Keratinocyte (primary cell): ENCODE data around the gene AJM1. TPM values are rescaled to one million over a fixed set of nuclear protein-coding genes. Genes with fewer than 3 reads are reported as not detected.

Source experiments
- DNase-seq: peaks from one replicate; pipeline ENCODE4 v3.0.0-alpha.2; 2011; ENCODE audit warnings: low read depth, missing footprints, low spot score
- FAIRE-seq: peaks from 2 replicates; lab custom pipeline; 2011; peaks lifted over from hg19 to GRCh38; lab: Jason Lieb, UNC
- H2AFZ ChIP-seq: 2 replicates; pipeline ENCODE4 v1.6.0; 2012; ENCODE audit warnings: low read length, control low read depth, inconsistent platforms; ENCODE audit not compliant: control insufficient read depth
- H3K27ac ChIP-seq: 2 replicates; pipeline ENCODE4 v1.5.1; 2011; ENCODE audit warnings: low read length; ENCODE audit not compliant: control insufficient read depth, insufficient read depth
- H3K27me3 ChIP-seq: 3 replicates; pipeline ENCODE4 v1.6.0; 2011; ENCODE audit warnings: low read length; ENCODE audit not compliant: control insufficient read depth, insufficient read depth; ENCODE audit errors: extremely low read depth
- H3K36me3 ChIP-seq, 2 experiments: 2 replicates in 1 of 2; 3 replicates in 1 of 2; pipeline ENCODE4 v1.5.1; 2011; ENCODE audit warnings: low read length in 2 of 2, mild to moderate bottlenecking in 1 of 2; ENCODE audit not compliant: control insufficient read depth in 2 of 2, insufficient read depth in 2 of 2; ENCODE audit errors: extremely low read depth in 1 of 2
- H3K4me1 ChIP-seq: 3 replicates; pipeline ENCODE4 v1.5.1; 2011; ENCODE audit warnings: low read length; ENCODE audit not compliant: control insufficient read depth, insufficient read depth; ENCODE audit errors: extremely low read depth
- H3K4me2 ChIP-seq: 3 replicates; pipeline ENCODE4 v1.6.0; 2011; ENCODE audit warnings: low read depth, low read length; ENCODE audit not compliant: control insufficient read depth, insufficient read depth; ENCODE audit errors: extremely low read depth
- H3K4me3 ChIP-seq, 3 experiments: fragments of 200-600 bp in 1 of 3; sonication (generic) in 1 of 3; 2 replicates in 2 of 3; 3 replicates in 1 of 3; pipeline ENCODE4 v1.5.1; 2011 to 2016; ENCODE audit warnings: low read length in 3 of 3, mild to moderate bottlenecking in 3 of 3, control low read depth in 2 of 3, inconsistent platforms in 1 of 3, low read depth in 1 of 3, mixed read lengths in 1 of 3, mixed run types in 1 of 3, moderate library complexity in 1 of 3; ENCODE audit not compliant: control insufficient read depth in 2 of 3, insufficient read depth in 2 of 3; ENCODE audit errors: extremely low read depth in 1 of 3
- H3K79me2 ChIP-seq: 2 replicates; pipeline ENCODE4 v1.6.0; 2012; ENCODE audit warnings: low read length; ENCODE audit not compliant: control insufficient read depth, insufficient read depth
- H3K9ac ChIP-seq: 3 replicates; pipeline ENCODE4 v1.6.0; 2011; ENCODE audit warnings: low read length; ENCODE audit not compliant: control insufficient read depth, insufficient read depth; ENCODE audit errors: extremely low read depth
- H3K9me1 ChIP-seq: 3 replicates; pipeline ENCODE4 v1.6.0; 2011; ENCODE audit warnings: low read length; ENCODE audit not compliant: control insufficient read depth, insufficient read depth; ENCODE audit errors: extremely low read depth
- H3K9me3 ChIP-seq: 2 replicates; pipeline ENCODE4 v1.5.1; 2012; ENCODE audit warnings: low read depth, low read length; ENCODE audit not compliant: control insufficient read depth
- H4K20me1 ChIP-seq: 3 replicates; pipeline ENCODE4 v1.6.0; 2011; ENCODE audit warnings: low read length; ENCODE audit not compliant: control insufficient read depth, insufficient read depth; ENCODE audit errors: extremely low read depth
- CTCF ChIP-seq, 3 experiments: IDR thresholded peaks in 1 of 3; conservative IDR thresholded peaks in 1 of 3; optimal IDR thresholded peaks in 1 of 3; 2 replicates in 2 of 3; 3 replicates in 1 of 3; pipeline versions ENCODE3 to v1.5.1; 2011; ENCODE audit warnings: low read length in 3 of 3, mild to moderate bottlenecking in 3 of 3, moderate library complexity in 2 of 3, control low read depth in 1 of 3, inconsistent platforms in 1 of 3; ENCODE audit not compliant: insufficient read depth in 2 of 3; ENCODE audit errors: extremely low read depth in 1 of 3
- EZH2 ChIP-seq: IDR thresholded peaks from one replicate; pipeline ENCODE4 v1.6.1; 2012; ENCODE audit warnings: inconsistent platforms, mild to moderate bottlenecking, low read length, moderate library complexity
- dilution Hi-C: fragments of 300-500 bp; cut with MboI; formaldehyde crosslinking; loops from one replicate; pipeline ENCODE4 v1.7.0; 2020; ENCODE audit warnings: low sequenced_read_pairs; ENCODE audit not compliant: extremely low pct_ligation_motif_present
- polyA plus RNA-seq, 5 experiments: library from polyadenylated mRNA; depleted of rRNA in 3 of 5; stranded (reverse) in 3 of 5; stranded (forward) in 1 of 5; unstranded in 1 of 5; fragments of >200 nt; gene quantifications; 1 replicate in 1 of 5; 2 replicates in 3 of 5; 3 replicates in 1 of 5; pipeline versions ENCODE4 v1.2.1 to v1.2.3, GENCODE V29; 2011 to 2012; ENCODE audit warnings: missing spikeins in 2 of 5, low read depth in 1 of 5, low replicate concordance in 1 of 5

Gene AJM1
- polyA plus RNA-seq, 1 donor (not counting 4 experiments of a cell fraction or from before 2014, with no cell fraction given) = 0.12 TPM

GRCh38 chr9:136888454-136888853 is 46.2 kb downstream of the AJM1 start:
- no peak for DNase-seq
- H3K79me2 ChIP-seq = peaks cover 64% of the 10 kb centered on the region
- H3K4me2 ChIP-seq = no peak overlapping the region
- H3K36me3 ChIP-seq = peaks cover 7 to 8% of the 10 kb centered on the region in 2 experiments
- no peak for TF ChIP-seq EZH2
- TF ChIP-seq CTCF (optimal IDR thresholded peaks at IDR 0.05 in 1 of 3, IDR thresholded peaks at IDR 0.05 in 1 of 3, conservative IDR thresholded peaks at IDR 0.05 in 1 of 3; ENCODE audit: extremely low read depth in 1 of 3, insufficient read depth in 2 of 3, low read length in 3 of 3) = no peak
- H3K27ac ChIP-seq = no peak overlapping the region
- H4K20me1 ChIP-seq = no peaks in the 10 kb centered on the region
- no peaks in the 10 kb centered on the region for H3K9me3 ChIP-seq
- H3K27me3 ChIP-seq = no peaks in the 10 kb centered on the region
- no peak overlapping the region for H3K9ac ChIP-seq
- no peak for FAIRE-seq
- dilution Hi-C loops = no loop called here
- no peak overlapping the region for H3K4me3 ChIP-seq
- no peaks in the 10 kb centered on the region for H3K9me1 ChIP-seq
- no peak overlapping the region for H2AFZ ChIP-seq
- peaks cover 12% of the 10 kb centered on the region for H3K4me1 ChIP-seq

- H3K9me1 ChIP-seq = no peaks in the 10 kb centered on the region
- TF ChIP-seq EZH2 = no peak
- no peak for TF ChIP-seq CTCF (optimal IDR thresholded peaks at IDR 0.05 in 1 of 3, IDR thresholded peaks at IDR 0.05 in 1 of 3, conservative IDR thresholded peaks at IDR 0.05 in 1 of 3; ENCODE audit: extremely low read depth in 1 of 3, insufficient read depth in 2 of 3, low read length in 3 of 3)
- no peak for DNase-seq
- H3K4me3 ChIP-seq = no peak overlapping the region
- FAIRE-seq = no peak
- no peak overlapping the region for H3K4me2 ChIP-seq
- no peaks in the 10 kb centered on the region for H3K9me3 ChIP-seq
- no peak overlapping the region for H3K27ac ChIP-seq
- H3K36me3 ChIP-seq = peaks cover 9 to 10% of the 10 kb centered on the region in 2 experiments
- dilution Hi-C loops = no loop called here
- peaks cover 12% of the 10 kb centered on the region for H3K4me1 ChIP-seq
- no peak overlapping the region for H2AFZ ChIP-seq
- H4K20me1 ChIP-seq = no peaks in the 10 kb centered on the region
- peaks cover 76% of the 10 kb centered on the region for H3K79me2 ChIP-seq
- H3K27me3 ChIP-seq = no peaks in the 10 kb centered on the region
- H3K9ac ChIP-seq = no peak overlapping the region
Observed at GRCh38 chr9:136889858-136890257, 47.6 kb downstream of the AJM1 start.
